Globus pallidus (tissue), 1 donor: ENCODE measurements around the gene TNFRSF1A.
"Not testable (repeated sequence)": the region's sequence is repeated elsewhere in the genome, so short reads cannot be mapped to it uniquely, and the experiment has no call there.

Experiments
- DNase-seq: peaks from one replicate; pipeline ENCODE4 v3.0.0-alpha.2; 2015; ENCODE audit warnings: low spot score

The TNFRSF1A gene

GRCh38 chr12:6355491-6356373 lies 13.9 kb upstream of the TNFRSF1A start:
- DNase-seq = no peak

DNA sequence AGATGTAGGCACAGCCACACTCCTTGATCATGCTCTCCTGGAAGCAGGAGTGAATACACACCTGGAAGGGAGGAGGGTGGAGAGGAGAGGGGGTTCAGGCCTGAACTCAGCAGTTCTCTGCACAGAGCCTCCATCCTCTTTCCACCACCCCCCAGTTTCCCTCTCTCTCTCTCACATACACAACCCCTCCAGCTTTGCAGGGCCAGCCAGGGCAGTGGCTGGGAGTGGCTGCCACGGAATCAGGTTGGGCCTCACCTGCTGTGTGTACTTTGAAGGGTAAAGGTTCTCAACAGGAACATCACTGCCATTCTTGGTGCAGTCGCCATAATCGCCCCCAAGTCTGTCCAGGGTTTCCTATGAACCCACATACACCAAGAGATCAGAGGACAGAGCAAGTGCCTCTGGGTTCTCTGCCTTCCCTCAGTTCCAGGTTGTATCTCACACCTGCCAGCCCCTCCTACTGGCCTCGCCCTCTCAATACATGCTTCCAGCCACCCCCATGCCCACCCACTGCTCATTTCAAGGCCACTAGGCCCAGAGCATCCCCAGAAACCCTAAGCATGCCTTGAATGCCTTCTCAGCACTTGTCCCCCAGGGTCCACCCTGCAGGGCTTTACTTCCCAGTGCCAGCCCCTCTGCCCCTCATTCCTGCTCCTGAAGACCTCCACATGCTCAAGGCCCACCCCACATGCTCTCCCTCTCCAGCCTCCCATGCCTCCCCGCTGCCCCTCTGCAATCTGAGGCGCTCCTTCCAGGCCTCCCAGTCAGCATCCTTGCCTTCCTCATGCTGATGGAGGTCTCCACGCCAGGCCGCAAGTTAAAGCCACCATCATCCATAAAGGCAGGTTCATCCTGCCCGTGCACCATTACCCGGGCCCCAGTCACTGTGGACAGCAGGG lies 12.9 kb upstream of the TNFRSF1A start:
- DNase-seq = no peak

GRCh38 chr12:6352193-6353173 lies 10.6 kb upstream of the TNFRSF1A start:
- DNase-seq = no peak

- no peak for DNase-seq
Observed at GRCh38 chr12:6351622-6352021, 9.7 kb upstream of the TNFRSF1A start.

GRCh38 chr12:6347367-6348338 lies 5.8 kb upstream of the TNFRSF1A start:
- DNase-seq = no peak

DNA sequence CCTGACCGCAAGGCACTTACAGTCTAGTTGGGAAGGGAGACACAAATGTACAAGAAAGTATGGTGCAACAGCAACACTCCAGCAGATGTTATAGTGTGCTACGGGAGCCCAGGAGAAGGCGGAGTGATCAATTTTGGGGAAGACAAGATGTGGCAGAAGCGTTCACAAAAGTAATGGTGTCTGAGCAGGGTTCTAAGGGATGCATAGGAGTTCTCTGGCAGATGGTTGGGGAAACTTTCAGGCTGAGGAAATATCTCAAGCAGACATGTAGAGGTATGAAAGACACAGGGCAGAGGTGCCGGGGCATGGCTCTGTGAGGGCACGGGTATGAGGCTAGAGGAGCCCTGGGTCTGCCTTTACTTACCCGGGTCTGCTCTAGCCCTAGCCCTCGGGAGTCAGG lies 5.1 kb upstream of the TNFRSF1A start:
- DNase-seq = no peak

- no peak for DNase-seq
Observed at GRCh38 chr12:6346235-6346832, 4.5 kb upstream of the TNFRSF1A start.

- DNase-seq = no peak
Observed at GRCh38 chr12:6345319-6346091, 3.6 kb upstream of the TNFRSF1A start.

DNA sequence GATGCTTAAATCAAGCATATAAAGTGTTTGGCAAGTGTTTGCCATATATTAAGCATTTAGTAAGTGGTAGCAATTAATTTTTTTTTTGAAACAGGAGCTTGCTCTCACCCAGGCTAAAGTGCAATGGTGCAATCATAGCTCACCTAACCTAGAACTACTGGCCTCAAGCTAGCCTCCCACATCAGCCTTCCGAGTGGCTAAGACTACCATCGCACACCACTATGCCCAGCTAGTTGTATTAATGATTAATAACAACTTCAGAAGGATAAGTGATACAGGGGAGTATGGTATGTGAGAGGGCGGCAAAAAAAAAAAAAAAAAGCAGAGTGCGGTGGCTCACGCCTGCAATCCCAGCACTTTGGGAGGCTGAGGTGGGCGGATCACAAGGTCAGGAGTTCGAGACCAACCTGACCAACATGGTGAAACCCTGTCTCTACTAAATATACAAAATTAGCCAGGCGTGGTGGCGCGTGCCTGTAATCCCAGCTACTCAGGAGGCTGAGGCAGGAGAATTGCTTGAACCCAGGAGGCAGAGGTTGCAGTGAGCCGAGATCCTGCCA lies 2.3 kb upstream of the TNFRSF1A start:
- DNase-seq = not testable (repeated sequence)

DNA sequence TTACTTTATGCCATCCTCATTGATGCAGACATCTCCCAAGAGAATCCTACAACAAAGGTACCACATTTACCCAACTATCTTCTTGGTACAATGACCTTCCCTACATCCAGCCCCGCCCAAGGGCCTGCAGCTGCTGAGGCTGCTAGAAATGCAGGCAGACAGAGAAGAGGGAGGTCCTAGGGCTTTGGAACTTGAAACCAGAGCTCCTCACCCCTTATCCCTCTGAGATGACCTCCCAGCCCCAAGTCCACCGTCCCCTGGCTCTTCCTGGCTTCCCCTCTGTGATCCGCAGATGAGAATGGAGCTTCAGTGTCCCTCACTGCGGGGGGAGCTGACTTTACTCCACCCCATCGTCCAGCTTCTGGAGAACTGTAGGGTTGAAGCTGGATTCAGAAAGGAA lies 1.6 kb upstream of the TNFRSF1A start:
- DNase-seq = no peak

DNA sequence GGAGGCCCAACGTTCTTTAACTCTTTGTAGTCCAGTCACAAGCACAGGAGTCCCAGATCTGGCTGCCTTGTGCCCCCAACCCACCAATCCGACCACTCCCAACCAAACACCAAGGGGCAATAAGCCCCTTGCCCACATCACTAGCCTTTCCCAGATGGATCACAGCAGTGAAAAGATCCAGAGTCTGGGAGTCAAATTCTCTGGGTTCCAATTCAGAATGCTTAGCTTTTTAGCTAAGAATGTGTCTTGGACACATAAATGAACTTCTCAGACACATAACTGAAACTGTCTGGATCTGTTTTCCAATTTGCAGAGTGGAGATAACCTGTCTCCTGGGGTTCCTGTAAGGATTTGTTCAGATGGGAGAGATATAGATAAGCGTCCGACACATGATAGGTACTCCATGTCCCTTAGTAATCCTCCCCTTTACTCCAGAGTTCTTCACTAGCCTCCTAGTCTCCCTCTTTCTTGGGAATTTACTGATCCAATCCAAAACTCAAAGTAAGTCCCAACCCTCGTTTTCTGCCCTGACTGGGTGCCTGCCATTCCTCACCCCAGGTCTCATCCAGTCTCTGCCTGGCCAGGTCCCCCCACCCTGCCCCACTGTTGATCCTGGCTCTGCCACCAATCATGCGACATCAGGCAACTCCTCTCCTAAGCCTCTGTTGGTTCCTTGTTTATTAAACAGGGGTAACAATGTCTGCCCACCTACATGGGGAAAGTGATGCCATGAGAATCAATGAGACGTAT lies 439 bp upstream of the TNFRSF1A start:
- no peak for DNase-seq

- no peak for DNase-seq
Observed at GRCh38 chr12:6340745-6341416, 995 bp downstream of the TNFRSF1A start.

DNA sequence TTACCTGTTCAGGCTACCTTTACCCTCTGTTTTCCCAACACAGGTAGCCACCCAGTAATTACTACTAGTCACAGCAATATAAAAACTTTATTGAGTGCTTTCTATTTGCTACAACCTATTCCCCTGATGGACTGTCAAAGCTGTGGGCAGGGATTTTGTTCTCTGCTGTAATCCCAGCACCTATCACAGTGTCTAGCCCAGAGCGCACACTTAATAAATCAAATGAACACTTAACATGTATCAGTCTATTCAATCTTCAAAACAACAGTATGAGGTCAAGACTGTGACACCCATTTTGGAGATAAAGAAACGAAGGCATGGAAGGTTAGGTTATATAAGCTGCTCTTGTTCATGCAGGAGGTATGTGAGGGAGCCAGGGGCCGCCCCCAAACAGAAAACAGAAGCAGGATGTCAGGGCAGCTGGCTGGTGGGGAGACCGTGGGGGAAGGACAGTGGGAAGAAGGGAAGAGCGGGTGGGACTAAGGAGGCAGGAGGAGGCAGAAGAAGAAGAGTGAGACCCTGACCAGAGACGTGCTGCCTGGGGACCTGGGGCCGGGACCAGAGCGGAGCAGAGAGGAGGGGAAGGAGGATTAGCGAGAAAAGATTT lies 1.7 kb downstream of the TNFRSF1A start:
- no peak for DNase-seq

DNA sequence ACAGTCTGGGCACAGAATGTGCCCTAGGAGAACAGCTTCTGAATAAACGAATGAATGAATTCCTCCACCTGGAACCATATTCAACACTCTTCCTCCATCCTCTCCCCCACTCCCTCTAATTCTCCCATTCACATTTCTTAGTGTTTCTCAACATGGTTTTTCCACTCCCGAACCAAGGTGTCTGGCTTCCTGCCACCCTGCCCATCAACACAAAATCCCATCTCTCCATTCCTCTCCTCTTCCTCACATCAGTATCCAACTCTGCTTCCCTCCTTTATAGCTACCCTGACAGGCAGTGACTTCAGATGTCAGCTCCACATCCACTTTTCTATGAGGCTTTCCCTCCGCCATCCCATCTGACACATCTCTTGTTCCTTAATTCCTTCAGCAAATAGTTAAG lies 2.9 kb downstream of the TNFRSF1A start:
- DNase-seq = no peak

DNA sequence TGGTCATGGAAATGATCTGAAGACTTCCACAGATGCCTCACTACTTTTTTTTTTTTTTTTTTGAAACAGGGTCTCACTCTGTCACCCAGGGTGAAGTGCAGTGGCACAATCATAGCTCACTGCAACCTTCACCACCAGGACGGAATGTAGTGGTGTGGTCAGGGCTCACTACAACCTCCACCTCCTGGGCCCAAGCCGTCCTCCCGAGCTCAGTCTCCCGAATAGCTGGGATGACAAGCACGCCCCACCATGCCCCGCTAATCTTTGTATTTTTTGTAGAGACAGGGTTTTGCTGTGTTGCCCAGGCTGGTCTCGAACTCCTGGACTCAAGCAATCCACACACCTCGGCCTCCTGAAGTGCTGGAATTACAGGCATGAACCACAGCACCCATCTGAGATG lies 3.3 kb downstream of the TNFRSF1A start:
- not testable (repeated sequence) for DNase-seq

GRCh38 chr12:6337958-6338433 lies 3.9 kb downstream of the TNFRSF1A start:
- no peak for DNase-seq
